GM18873 (cell line): ENCODE data around the gene NAV2.
"Not testable (repeated sequence)": the region's sequence is repeated elsewhere in the genome, so short reads cannot be mapped to it uniquely, and the experiment has no call there.

ENCODE experiments used
- ATAC-seq: cut with Tn5 transposase; IDR thresholded peaks from one replicate; pipeline ENCODE4 v1.9.1; 2021; ENCODE audit warnings: mild to moderate bottlenecking, moderate library complexity, moderate number of reproducible peaks; ENCODE audit not compliant: unreplicated experiment, low FRiP score

Gene NAV2

GRCh38 chr11:19982774-19983495, 270.3 kb downstream of the NAV2 start:
- ATAC-seq: no peak

GRCh38 chr11:19984048-19984742, 271.6 kb downstream of the NAV2 start:
- ATAC-seq: no peak

GRCh38 chr11:19985111-19985510, 272.5 kb downstream of the NAV2 start:
- no peak for ATAC-seq

GRCh38 chr11:19987331-19987801, 274.7 kb downstream of the NAV2 start:
- ATAC-seq: no peak

GRCh38 chr11:19988598-19988997, 276.0 kb downstream of the NAV2 start:
- ATAC-seq: no peak

- ATAC-seq: no peak
These were observed 276.6 kb downstream of the NAV2 start for GRCh38 chr11:19989191-19989590.

GRCh38 chr11:19992162-19992561, 279.5 kb downstream of the NAV2 start:
- no peak for ATAC-seq

GRCh38 chr11:19992998-19993397, 280.4 kb downstream of the NAV2 start:
- no peak for ATAC-seq

GRCh38 chr11:19994672-19995071, 282.0 kb downstream of the NAV2 start:
- no peak for ATAC-seq

GRCh38 chr11:19995145-19995544, 282.5 kb downstream of the NAV2 start:
- no peak for ATAC-seq

GRCh38 chr11:19996571-19996970, 283.9 kb downstream of the NAV2 start:
- ATAC-seq: no peak

- no peak for ATAC-seq
These were observed 287.3 kb downstream of the NAV2 start for GRCh38 chr11:20000022-20000350.

GRCh38 chr11:20000351-20001134, 287.9 kb downstream of the NAV2 start:
- no peak for ATAC-seq

GRCh38 chr11:20002312-20003216, 289.9 kb downstream of the NAV2 start:
- no peak for ATAC-seq

GRCh38 chr11:20003351-20003750, 290.7 kb downstream of the NAV2 start:
- ATAC-seq: no peak

GRCh38 chr11:20004866-20005265, 292.2 kb downstream of the NAV2 start:
- no peak for ATAC-seq

- ATAC-seq: no peak
These were observed 293.1 kb downstream of the NAV2 start for GRCh38 chr11:20005747-20006146.

GRCh38 chr11:20006618-20007017, 294.0 kb downstream of the NAV2 start:
- ATAC-seq: not testable (repeated sequence)

GRCh38 chr11:20007386-20007785, 294.7 kb downstream of the NAV2 start:
- no peak for ATAC-seq

GRCh38 chr11:20008190-20008870, 295.7 kb downstream of the NAV2 start:
- no peak for ATAC-seq
